SJCRH30 (cell line): ENCODE data around the gene FERMT1. TPM values are rescaled to one million over a fixed set of nuclear protein-coding genes. Genes with fewer than 3 reads are reported as not detected.
"Not testable (repeated sequence)": the region's sequence is repeated elsewhere in the genome, so short reads cannot be mapped to it uniquely, and the experiment has no call there.

Experiments used
- DNase-seq, 2 experiments: peaks; one replicate each; pipeline ENCODE4 v3.0.0-alpha.2; 2015 to 2020
- H3K27ac ChIP-seq: fragments of 250-450 bp; sonication (Bioruptor Pico); 2 replicates; pipeline ENCODE4 v1.5.1; 2020; ENCODE audit warnings: mild to moderate bottlenecking, moderate library complexity
- H3K27me3 ChIP-seq: fragments of 250-450 bp; sonication (Bioruptor Pico); 2 replicates; pipeline ENCODE4 v1.5.1; 2020; ENCODE audit warnings: mild to moderate bottlenecking, moderate library complexity
- H3K36me3 ChIP-seq: fragments of 250-450 bp; sonication (Bioruptor Pico); 2 replicates; pipeline ENCODE4 v1.5.1; 2020; ENCODE audit warnings: mild to moderate bottlenecking, moderate library complexity
- H3K4me1 ChIP-seq: fragments of 250-450 bp; sonication (Bioruptor Pico); 2 replicates; pipeline ENCODE4 v1.5.1; 2020; ENCODE audit warnings: mild to moderate bottlenecking, moderate library complexity
- H3K4me3 ChIP-seq: fragments of 250-450 bp; sonication (Bioruptor Pico); 2 replicates; pipeline ENCODE4 v1.5.1; 2020; ENCODE audit warnings: mild to moderate bottlenecking, moderate library complexity
- H3K9me3 ChIP-seq: fragments of 250-450 bp; sonication (Bioruptor Pico); replicated peaks from 2 replicates; pipeline ENCODE4 v1.5.1; 2020; ENCODE audit warnings: mild to moderate bottlenecking, moderate library complexity
- total RNA-seq: library from RNA; depleted of rRNA; stranded (reverse); fragments of >200 nt; shearing (Covaris generic); gene quantifications from 2 replicates; pipeline ENCODE4 v1.2.3, GENCODE V29; 2014

FERMT1 gene
- total RNA-seq, 1 experiment from 2014 or later, result 4.7 TPM

GRCh38 chr20:6048391-6048790 lies 74.4 kb downstream of the FERMT1 start:
- no peak overlapping the region for H3K27ac ChIP-seq
- DNase-seq, result no peak
- no peaks in the 10 kb centered on the region for H3K4me1 ChIP-seq
- H3K4me3 ChIP-seq, result no peak overlapping the region
- no peaks in the 10 kb centered on the region for H3K9me3 ChIP-seq
- H3K27me3 ChIP-seq, result no peaks in the 10 kb centered on the region
- H3K36me3 ChIP-seq, result no peaks in the 10 kb centered on the region

GRCh38 chr20:6046432-6046831 lies 76.4 kb downstream of the FERMT1 start:
- Histone ChIP-seq H3K27me3 (no peaks in the 10 kb centered on the region), H3K4me3 (no peak overlapping the region), H3K36me3 (peaks cover 6% of the 10 kb centered on the region), H3K27ac (no peak overlapping the region), H3K9me3 (no peaks in the 10 kb centered on the region), H3K4me1 (no peaks in the 10 kb centered on the region)
- DNase-seq, result no peak

GRCh38 chr20:6045566-6045965 lies 77.3 kb downstream of the FERMT1 start:
- no peaks in the 10 kb centered on the region for H3K9me3 ChIP-seq
- no peak overlapping the region for H3K4me3 ChIP-seq
- H3K4me1 ChIP-seq, result no peaks in the 10 kb centered on the region
- peaks cover 15% of the 10 kb centered on the region for H3K36me3 ChIP-seq
- no peak overlapping the region for H3K27ac ChIP-seq
- H3K27me3 ChIP-seq, result no peaks in the 10 kb centered on the region
- DNase-seq, result no peak

DNA sequence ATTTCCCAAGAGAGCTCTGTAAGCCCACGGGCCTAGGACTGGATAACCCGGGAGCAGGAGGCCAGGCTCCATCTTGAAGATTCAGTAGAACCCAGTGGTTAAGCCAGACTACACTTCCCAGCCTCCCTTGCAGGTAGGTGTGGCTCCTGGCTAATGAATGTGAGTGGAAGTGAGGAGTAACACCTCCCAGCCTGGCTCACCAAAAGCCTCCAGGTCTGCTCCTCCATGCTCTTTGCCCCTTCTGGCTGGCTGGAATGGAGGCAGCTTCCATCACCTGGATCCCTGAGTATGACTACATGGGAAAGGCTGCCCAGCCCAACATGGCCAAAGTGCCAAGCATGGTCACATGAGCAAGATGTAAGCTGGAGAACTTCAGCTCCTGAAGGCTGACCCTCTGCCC lies 78.7 kb downstream of the FERMT1 start:
- Histone ChIP-seq H3K4me1 (no peaks in the 10 kb centered on the region), H3K27ac (no peak overlapping the region), H3K36me3 (peaks cover 22% of the 10 kb centered on the region), H3K27me3 (no peaks in the 10 kb centered on the region), H3K9me3 (no peaks in the 10 kb centered on the region), H3K4me3 (no peak overlapping the region)
- no peak for DNase-seq

- no peaks in the 10 kb centered on the region for H3K9me3 ChIP-seq
- H3K27me3 ChIP-seq, result no peaks in the 10 kb centered on the region
- H3K4me3 ChIP-seq, result no peak overlapping the region
- DNase-seq, result no peak
- peaks cover 38% of the 10 kb centered on the region for H3K36me3 ChIP-seq
- H3K4me1 ChIP-seq, result no peaks in the 10 kb centered on the region
- no peak overlapping the region for H3K27ac ChIP-seq
These were observed 81.0 kb downstream of the FERMT1 start for GRCh38 chr20:6041808-6042265.

- H3K9me3 ChIP-seq, result no peaks in the 10 kb centered on the region
- H3K4me3 ChIP-seq, result no peak overlapping the region
- H3K27me3 ChIP-seq, result no peaks in the 10 kb centered on the region
- DNase-seq, result no peak
- peaks cover 45% of the 10 kb centered on the region for H3K36me3 ChIP-seq
- no peaks in the 10 kb centered on the region for H3K4me1 ChIP-seq
- no peak overlapping the region for H3K27ac ChIP-seq
These were observed 81.6 kb downstream of the FERMT1 start for GRCh38 chr20:6040958-6041807.

DNA sequence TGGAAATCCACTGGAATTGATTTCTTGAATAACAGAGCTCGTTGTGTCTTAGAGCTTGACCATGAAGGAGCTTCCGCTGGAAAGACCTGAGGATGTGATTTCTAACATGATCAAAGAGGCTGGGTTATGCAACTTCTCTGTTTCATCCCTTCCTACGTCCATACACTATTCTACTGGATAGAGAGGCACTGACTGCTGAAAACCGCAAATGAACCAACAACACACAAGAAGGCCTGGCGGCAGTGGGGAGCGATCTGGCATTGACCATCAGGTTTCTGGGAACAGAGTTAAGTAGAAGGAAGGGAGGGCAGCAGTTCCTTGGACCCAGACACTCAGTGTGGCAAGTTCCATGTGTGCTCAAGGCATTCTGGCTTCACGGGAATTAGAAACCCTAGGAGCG lies 82.3 kb downstream of the FERMT1 start:
- Histone ChIP-seq H3K36me3 (peaks cover 49% of the 10 kb centered on the region), H3K4me1 (no peaks in the 10 kb centered on the region), H3K27ac (no peak overlapping the region), H3K27me3 (no peaks in the 10 kb centered on the region), H3K9me3 (no peaks in the 10 kb centered on the region), H3K4me3 (no peak overlapping the region)
- no peak for DNase-seq

DNA sequence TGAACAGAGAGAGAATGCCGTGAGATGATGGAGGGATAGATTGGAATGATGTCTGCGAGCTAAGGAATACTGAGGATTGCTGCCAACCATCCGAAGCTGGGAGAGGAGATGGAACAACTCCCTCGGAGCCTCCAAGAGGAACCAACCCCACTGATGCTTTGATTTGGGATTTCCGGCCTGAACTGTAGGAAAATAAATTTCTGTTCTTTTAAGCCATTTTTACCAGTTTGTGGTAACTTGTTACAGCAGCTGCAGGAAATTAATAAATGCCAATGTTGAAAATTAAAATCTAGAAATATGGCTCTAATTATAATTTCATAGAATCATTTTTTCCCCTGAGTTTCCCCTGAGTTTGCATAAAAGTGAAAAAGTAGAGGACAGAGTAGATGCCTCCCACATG lies 83.1 kb downstream of the FERMT1 start:
- Histone ChIP-seq H3K4me1 (no peaks in the 10 kb centered on the region), H3K36me3 (peaks cover 50% of the 10 kb centered on the region), H3K4me3 (no peak overlapping the region), H3K27ac (no peak overlapping the region), H3K9me3 (no peaks in the 10 kb centered on the region), H3K27me3 (no peaks in the 10 kb centered on the region)
- DNase-seq, result no peak

DNA sequence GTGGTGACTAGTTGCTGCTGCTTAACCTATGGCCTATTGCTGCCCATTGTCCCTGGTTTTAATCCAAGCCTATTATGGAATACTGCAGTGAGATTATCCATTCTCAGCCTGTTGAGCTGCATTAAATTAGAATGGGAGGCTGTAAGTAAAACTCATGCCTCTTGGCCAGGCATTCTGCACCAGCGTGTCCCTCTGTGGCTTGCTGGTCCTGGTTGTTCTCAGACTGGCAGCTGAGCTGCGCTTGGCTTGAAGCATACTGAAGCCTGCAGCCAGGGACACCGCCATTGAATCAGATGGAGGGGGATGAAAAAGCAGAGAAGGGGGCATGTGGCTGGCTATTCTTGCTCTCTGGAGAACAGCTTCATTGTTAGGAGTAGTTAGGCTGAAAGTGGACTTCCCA lies 84.6 kb downstream of the FERMT1 start:
- Histone ChIP-seq H3K27ac (no peak overlapping the region), H3K27me3 (no peaks in the 10 kb centered on the region), H3K4me1 (no peaks in the 10 kb centered on the region)

GRCh38 chr20:6037082-6037481 lies 85.7 kb downstream of the FERMT1 start:
- no peak for DNase-seq
- no peaks in the 10 kb centered on the region for H3K27me3 ChIP-seq
- H3K4me3 ChIP-seq, result no peak overlapping the region
- H3K36me3 ChIP-seq, result peaks cover 55% of the 10 kb centered on the region
- no peak overlapping the region for H3K27ac ChIP-seq
- H3K4me1 ChIP-seq, result no peaks in the 10 kb centered on the region
- H3K9me3 ChIP-seq, result no peaks in the 10 kb centered on the region

More for the DNA sequence above, 84.6 kb downstream of the FERMT1 start:
- Histone ChIP-seq H3K36me3 (peaks cover 58% of the 10 kb centered on the region), H3K4me3 (no peak overlapping the region), H3K9me3 (no peaks in the 10 kb centered on the region)
- no peak for DNase-seq

GRCh38 chr20:6036213-6036612 lies 86.6 kb downstream of the FERMT1 start:
- H3K4me1 ChIP-seq, result no peaks in the 10 kb centered on the region

GRCh38 chr20:6034134-6034969 lies 88.5 kb downstream of the FERMT1 start:
- no peak overlapping the region for H3K4me3 ChIP-seq
- peaks cover 43% of the 10 kb centered on the region for H3K36me3 ChIP-seq
- H3K27me3 ChIP-seq, result no peaks in the 10 kb centered on the region
- no peaks in the 10 kb centered on the region for H3K4me1 ChIP-seq
- no peak for DNase-seq
- no peak overlapping the region for H3K27ac ChIP-seq
- H3K9me3 ChIP-seq, result no peaks in the 10 kb centered on the region

More at GRCh38 chr20:6036213-6036612, 86.6 kb downstream of the FERMT1 start:
- Histone ChIP-seq H3K27me3 (no peaks in the 10 kb centered on the region), H3K4me3 (no peak overlapping the region), H3K9me3 (no peaks in the 10 kb centered on the region), H3K27ac (no peak overlapping the region), H3K36me3 (peaks cover 53% of the 10 kb centered on the region)
- no peak for DNase-seq

DNA sequence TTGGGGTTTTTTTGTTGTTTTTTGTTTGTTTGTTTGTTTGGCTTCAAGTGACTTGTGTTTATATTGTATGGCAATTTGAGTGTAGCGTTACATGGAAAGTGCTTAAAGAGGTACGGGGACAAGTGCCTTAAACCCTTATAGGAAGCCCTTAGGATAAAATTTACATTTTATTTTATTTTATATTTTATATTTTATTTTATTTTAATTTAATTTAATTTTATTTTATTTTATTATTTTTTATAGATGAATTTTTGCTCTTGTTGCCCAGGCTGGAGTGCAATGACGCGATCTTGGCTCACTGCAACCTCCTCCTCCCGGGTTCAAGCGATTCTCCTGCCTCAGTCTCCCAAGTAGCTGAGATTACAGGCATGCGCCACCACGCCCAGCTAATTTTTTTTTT lies 89.9 kb downstream of the FERMT1 start:
- not testable (repeated sequence) for H3K4me1 ChIP-seq, H3K4me3 ChIP-seq, H3K27ac ChIP-seq, H3K9me3 ChIP-seq, H3K27me3 ChIP-seq, DNase-seq
- peaks cover 38% of the 10 kb centered on the region for H3K36me3 ChIP-seq

- DNase-seq, result no peak
- peaks cover 23% of the 10 kb centered on the region for H3K36me3 ChIP-seq
- H3K4me1 ChIP-seq, result no peaks in the 10 kb centered on the region
- H3K27ac ChIP-seq, result no peak overlapping the region
- H3K9me3 ChIP-seq, result no peaks in the 10 kb centered on the region
- no peak overlapping the region for H3K4me3 ChIP-seq
- no peaks in the 10 kb centered on the region for H3K27me3 ChIP-seq
These were observed 92.3 kb downstream of the FERMT1 start for GRCh38 chr20:6030453-6031080.

- peaks cover 29% of the 10 kb centered on the region for H3K36me3 ChIP-seq
- no peak overlapping the region for H3K27ac ChIP-seq
- no peak overlapping the region for H3K4me3 ChIP-seq
- DNase-seq, result no peak
- 0 out of 2 replicates have a peak, but pooled peaks cover 2% of the 10 kb centered on the region for H3K9me3 ChIP-seq
- H3K4me1 ChIP-seq, result no peaks in the 10 kb centered on the region
- no peaks in the 10 kb centered on the region for H3K27me3 ChIP-seq
These were observed 93.3 kb downstream of the FERMT1 start for GRCh38 chr20:6029538-6029937.
